K562 (cell line): ENCODE results near the gene HOXA5. TPM values are rescaled to one million over a fixed set of nuclear protein-coding genes. Genes with fewer than 3 reads are reported as not detected.

Experiments
- ATAC-seq: fragments of 200-7000 bp; cut with Tn5 transposase; 3 replicates; pipeline ENCODE4 v1.9.1; 2020; ENCODE audit warnings: moderate library complexity
- BruUV-seq: library from RNA; stranded (reverse); fragments of 400-500 nt; replicated peaks from 2 replicates; lab custom pipeline; 2021; lab: Mats Ljungman, UMichigan
- CTCF ChIA-PET: fragments of 300-600 bp; formaldehyde crosslinking; extraction: SDS; loops from one replicate; lab custom pipeline; 2021; ENCODE audit warnings: low intra/inter-chr PET ratio; lab: Yijun Ruan, JAX
- POLR2A ChIA-PET: fragments of 300-600, 350-650 bp; sonication (Branson Sonifier 250); formaldehyde crosslinking; extraction: SDS; loops from one replicate; lab custom pipeline; 2021; ENCODE audit warnings: antibody characterized with exemption, inconsistent platforms; lab: Yijun Ruan, JAX
- DNase-seq, 4 experiments: peaks; one replicate each; pipeline versions ENCODE4 v3.0.0 to v3.0.0-alpha.2; 2011 to 2018; ENCODE audit warnings: low spot score in 3 of 4, mixed read lengths in 3 of 4; ENCODE audit errors: extremely low read depth in 1 of 4
- FAIRE-seq: peaks from 2 replicates; lab custom pipeline; 2011; peaks lifted over from hg19 to GRCh38; lab: Jason Lieb, UNC
- H2AFZ ChIP-seq: 2 replicates; pipeline ENCODE4 v1.6.0; 2011; ENCODE audit warnings: low read depth, low read length, control low read depth, inconsistent platforms
- H3K27ac ChIP-seq: fragments of 200-600 bp; 3 replicates; pipeline ENCODE4 v1.8.0; 2011; ENCODE audit warnings: low read depth, mild to moderate bottlenecking, control low read depth, inconsistent platforms, low read length, moderate library complexity, mixed read lengths; ENCODE audit errors: extremely low read depth
- H3K27me3 ChIP-seq, 2 experiments: fragments of 300-600 bp in 1 of 2; 2 replicates in 1 of 2; 3 replicates in 1 of 2; pipeline versions ENCODE4 v1.6.0 to v1.8.0; 2011; ENCODE audit warnings: inconsistent platforms in 2 of 2, low read length in 2 of 2, mild to moderate bottlenecking in 1 of 2, mixed read lengths in 1 of 2, moderate library complexity in 1 of 2; ENCODE audit not compliant: control insufficient read depth in 2 of 2, insufficient read depth in 2 of 2
- H3K36me3 ChIP-seq: fragments of 300-600 bp; 3 replicates; pipeline ENCODE4 v1.8.0; 2011; ENCODE audit warnings: mild to moderate bottlenecking, low read length, inconsistent platforms; ENCODE audit not compliant: control insufficient read depth, insufficient read depth
- H3K4me1 ChIP-seq, 2 experiments: fragments of 200-600 bp in 1 of 2; replicated peaks in 1 of 2; 2 replicates in 1 of 2; 3 replicates in 1 of 2; pipeline versions ENCODE4 v1.5.1 to v1.8.0; 2011; ENCODE audit warnings: inconsistent platforms in 2 of 2, low read length in 2 of 2, mild to moderate bottlenecking in 1 of 2, mixed read lengths in 1 of 2, moderate library complexity in 1 of 2; ENCODE audit not compliant: control insufficient read depth in 2 of 2, insufficient read depth in 2 of 2
- H3K4me2 ChIP-seq: 2 replicates; pipeline ENCODE4 v1.6.1; 2011; ENCODE audit warnings: low read length, control low read depth, inconsistent platforms, mixed read lengths; ENCODE audit not compliant: insufficient read depth
- H3K4me3 ChIP-seq: fragments of 200-600 bp; sonication (generic), shearing (Covaris generic); 2 replicates; pipeline ENCODE4 v1.5.1; 2016; ENCODE audit warnings: control low read depth, inconsistent platforms
- H3K79me2 ChIP-seq: fragments of 200-600 bp; 3 replicates; pipeline ENCODE4 v1.8.0; 2011; ENCODE audit warnings: low read length, inconsistent platforms; ENCODE audit not compliant: control insufficient read depth, insufficient read depth
- H3K9ac ChIP-seq, 2 experiments: 2 replicates each; pipeline versions ENCODE4 v1.6.0 to v1.6.1; 2011; ENCODE audit warnings: low read depth in 2 of 2, low read length in 2 of 2, control low read depth in 1 of 2, inconsistent platforms in 1 of 2, mild to moderate bottlenecking in 1 of 2, mixed read lengths in 1 of 2; ENCODE audit not compliant: insufficient read depth in 1 of 2
- H3K9me1 ChIP-seq: one replicate; pipeline ENCODE4 v1.6.0; 2011; ENCODE audit warnings: inconsistent platforms, mild to moderate bottlenecking, low read length, moderate library complexity; ENCODE audit not compliant: control insufficient read depth, insufficient read depth
- H3K9me3 ChIP-seq: replicated peaks from 2 replicates; pipeline ENCODE4 v1.5.1; 2011; ENCODE audit warnings: low read depth, low read length, inconsistent platforms; ENCODE audit not compliant: control insufficient read depth, insufficient read depth
- H4K20me1 ChIP-seq: replicated peaks from 2 replicates; pipeline ENCODE4 v1.6.1; 2011; ENCODE audit warnings: low read length, inconsistent platforms, mixed read lengths; ENCODE audit not compliant: control insufficient read depth, insufficient read depth
- ARHGAP35 ChIP-seq: fragments of 450-650 bp; IDR thresholded peaks from 2 replicates; pipeline ENCODE4 v1.6.1; 2018; ENCODE audit not compliant: partially characterized antibody
- PCBP2 ChIP-seq: fragments of 200-400 bp; formaldehyde crosslinking; IDR thresholded peaks from 2 replicates; pipeline ENCODE4 v1.6.1; 2018; ENCODE audit warnings: low read length, low read depth, mild to moderate bottlenecking, moderate library complexity; ENCODE audit not compliant: poor library complexity, severe bottlenecking
- ZNF134 ChIP-seq: fragments of 250-450 bp; sonication (Bioruptor Pico); conservative IDR thresholded peaks from 2 replicates; pipeline ENCODE4 v1.4.0; 2020
- ZNF583 ChIP-seq: fragments of 250-450 bp; sonication (Bioruptor Pico); IDR thresholded peaks from 2 replicates; pipeline ENCODE4 v1.4.0; 2020
- ZNF79 ChIP-seq: fragments of 250-450 bp; sonication (Bioruptor Pico); IDR thresholded peaks from 2 replicates; pipeline ENCODE4 v1.4.0; 2020; ENCODE audit warnings: low read depth, mild to moderate bottlenecking, moderate library complexity
- WGBS: fragments of 100-300 bp; shearing (Covaris generic); methylation state at CpG from one replicate; pipeline ENCODE4 v1.1.6; 2016; ENCODE audit warnings: low coverage, mixed read lengths; ENCODE audit not compliant: insufficient coverage; ENCODE audit errors: missing lambda C conversion rate; 5-methylcytosine and 5-hydroxymethylcytosine counted together
- in situ Hi-C: fragments of 300-500 bp; cut with MboI; formaldehyde crosslinking; loops from 4 replicates; pipeline ENCODE4 v1.15.0; 2018; ENCODE audit warnings: inconsistent platforms, mixed read lengths
- intact Hi-C: fragments of 100-400 bp; cut with micrococcal nuclease; formaldehyde crosslinking; loops from 2 replicates; pipeline ENCODE4 v1.14.2; 2022
- polyA plus RNA-seq, 8 experiments: library from polyadenylated mRNA; depleted of rRNA in 4 of 8; stranded (reverse) in 5 of 8; unstranded in 3 of 8; fragments of >200 nt; fragmentation: Nextera tagmentation in 2 of 8; fragmentation: Illumina TruSeq in 1 of 8; extraction: Ambion mirVana in 2 of 8; extraction: Trizol in 1 of 8; gene quantifications; 2 replicates each; pipeline versions ENCODE4 v1.2.1 to v1.2.3, GENCODE V29; 2011 to 2014; ENCODE audit warnings: inconsistent platforms in 1 of 8, missing spikeins in 1 of 8
- total RNA-seq, 7 experiments: library from RNA; depleted of rRNA in 6 of 7; stranded (reverse); fragments of >200 nt in 6 of 7; fragmentation: Illumina TruSeq in 2 of 7; extraction: Trizol in 2 of 7; gene quantifications; 2 replicates each; pipeline versions ENCODE4 v1.2.1 to v1.2.3, GENCODE V29; 2011 to 2021; ENCODE audit warnings: low replicate concordance in 1 of 7
- TF ChIP-seq, protein P1 (sequence below): fragments of 150-350 bp; IDR thresholded peaks from 2 replicates; pipeline ENCODE4 v1.6.1; 2014; ENCODE audit warnings: low read depth, mild to moderate bottlenecking, low read length, borderline replicate concordance
- TF ChIP-seq, protein P2 (sequence below): sonication (generic); formaldehyde crosslinking; IDR thresholded peaks from 2 replicates; pipeline ENCODE4 v1.8.0; 2023; ENCODE audit warnings: missing genetic modification reagents, mild to moderate bottlenecking, borderline replicate concordance

The HOXA5 gene
- total and polyA plus RNA-seq, 9 of the 15 experiments (the other 6 are each of a cell fraction or from before 2014, with no cell fraction given) = 0.13 TPM; not detected in 8

DNA sequence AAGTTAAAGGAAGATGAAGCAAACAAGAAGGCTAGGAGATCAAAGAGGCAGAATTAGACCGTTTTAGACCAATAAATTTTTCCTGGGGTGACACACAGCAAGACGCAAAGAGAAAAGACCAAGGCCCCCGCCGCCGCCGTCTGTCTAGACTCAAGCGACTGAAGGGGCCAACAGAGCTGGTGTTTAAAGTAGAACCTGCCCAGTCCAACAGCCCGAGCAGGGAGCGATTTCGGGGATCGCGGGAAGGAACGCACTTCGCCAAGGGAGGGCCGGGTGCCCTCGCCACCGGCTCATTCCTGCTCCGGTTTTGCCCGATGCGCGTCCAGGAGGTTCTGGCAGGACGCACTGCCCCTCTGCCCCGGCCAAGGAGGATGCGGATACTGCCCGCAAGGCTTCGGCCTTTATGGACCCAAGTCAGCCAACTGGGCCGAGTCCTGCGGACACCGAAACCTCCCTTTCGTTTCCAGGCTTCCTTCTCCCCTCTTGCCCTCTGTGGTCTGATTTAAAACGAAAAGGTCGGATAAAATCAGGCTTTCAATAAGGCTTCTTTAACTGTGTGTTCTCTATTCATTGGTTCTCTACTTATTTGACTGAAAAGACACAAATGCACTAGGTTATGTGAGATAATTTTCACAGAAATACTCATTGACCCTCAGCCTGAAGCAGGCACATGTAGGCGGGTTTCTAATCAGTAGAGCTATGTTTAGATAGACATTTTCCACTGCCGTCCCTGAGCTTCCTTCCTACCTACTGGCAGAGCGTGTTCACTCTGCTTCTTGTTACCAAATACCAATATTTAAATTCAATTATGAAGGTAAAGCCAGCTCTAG lies 15.2 kb upstream of the HOXA5 start (continued):
- TF ChIP-seq, protein P1, sequence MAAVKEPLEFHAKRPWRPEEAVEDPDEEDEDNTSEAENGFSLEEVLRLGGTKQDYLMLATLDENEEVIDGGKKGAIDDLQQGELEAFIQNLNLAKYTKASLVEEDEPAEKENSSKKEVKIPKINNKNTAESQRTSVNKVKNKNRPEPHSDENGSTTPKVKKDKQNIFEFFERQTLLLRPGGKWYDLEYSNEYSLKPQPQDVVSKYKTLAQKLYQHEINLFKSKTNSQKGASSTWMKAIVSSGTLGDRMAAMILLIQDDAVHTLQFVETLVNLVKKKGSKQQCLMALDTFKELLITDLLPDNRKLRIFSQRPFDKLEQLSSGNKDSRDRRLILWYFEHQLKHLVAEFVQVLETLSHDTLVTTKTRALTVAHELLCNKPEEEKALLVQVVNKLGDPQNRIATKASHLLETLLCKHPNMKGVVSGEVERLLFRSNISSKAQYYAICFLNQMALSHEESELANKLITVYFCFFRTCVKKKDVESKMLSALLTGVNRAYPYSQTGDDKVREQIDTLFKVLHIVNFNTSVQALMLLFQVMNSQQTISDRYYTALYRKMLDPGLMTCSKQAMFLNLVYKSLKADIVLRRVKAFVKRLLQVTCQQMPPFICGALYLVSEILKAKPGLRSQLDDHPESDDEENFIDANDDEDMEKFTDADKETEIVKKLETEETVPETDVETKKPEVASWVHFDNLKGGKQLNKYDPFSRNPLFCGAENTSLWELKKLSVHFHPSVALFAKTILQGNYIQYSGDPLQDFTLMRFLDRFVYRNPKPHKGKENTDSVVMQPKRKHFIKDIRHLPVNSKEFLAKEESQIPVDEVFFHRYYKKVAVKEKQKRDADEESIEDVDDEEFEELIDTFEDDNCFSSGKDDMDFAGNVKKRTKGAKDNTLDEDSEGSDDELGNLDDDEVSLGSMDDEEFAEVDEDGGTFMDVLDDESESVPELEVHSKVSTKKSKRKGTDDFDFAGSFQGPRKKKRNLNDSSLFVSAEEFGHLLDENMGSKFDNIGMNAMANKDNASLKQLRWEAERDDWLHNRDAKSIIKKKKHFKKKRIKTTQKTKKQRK = no peak
- TF ChIP-seq ZNF79 (CRISPR knock-in tag) (no peak), ARHGAP35 (no peak), ZNF583 (no peak)

DNA sequence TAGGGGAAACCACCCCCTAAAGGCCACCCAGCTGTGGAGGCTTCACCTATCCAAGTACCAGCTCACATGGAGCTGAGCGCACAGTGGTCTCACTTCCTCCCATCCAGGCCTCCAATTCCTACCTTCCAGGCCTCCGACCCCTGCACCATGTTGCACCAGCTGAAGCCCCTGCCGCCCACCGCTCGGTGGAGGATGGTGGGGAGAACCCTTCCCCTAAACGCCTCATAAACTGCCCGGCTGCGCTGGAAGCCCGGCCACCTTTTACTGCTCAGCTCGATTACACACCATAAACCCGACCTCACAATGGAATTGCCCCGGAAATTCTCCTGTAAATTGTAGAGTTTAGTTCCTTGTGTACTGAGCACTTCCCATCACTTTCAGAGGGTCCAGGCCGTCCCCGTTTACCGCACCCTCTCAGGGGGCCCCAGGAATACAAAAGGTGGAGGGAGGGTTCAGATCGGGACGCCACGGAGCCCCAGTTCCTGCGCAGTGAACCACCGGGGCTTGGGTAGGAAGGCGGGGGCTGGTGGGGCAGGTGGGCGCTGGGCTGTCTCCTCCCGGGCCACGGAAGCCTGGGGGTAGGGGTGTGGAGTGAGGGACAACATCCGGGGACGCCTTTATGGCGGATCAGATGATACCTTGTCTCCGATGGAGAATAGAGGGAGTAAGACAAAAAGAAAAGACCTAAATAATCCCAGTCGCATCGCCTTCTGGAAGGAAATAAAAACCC lies 14.4 kb upstream of the HOXA5 start:
- Histone ChIP-seq H3K9me1 (no peaks in the 10 kb centered on the region), H3K9ac (no peak overlapping the region), H3K27ac (no peak overlapping the region), H3K4me3 (no peak overlapping the region), H3K36me3 (no peaks in the 10 kb centered on the region), H3K4me1 (peaks cover 0 to 16% of the 10 kb centered on the region in 2 experiments; a peak in 2 of 5 replicates), H3K79me2 (no peaks in the 10 kb centered on the region), H3K9me3 (no peaks in the 10 kb centered on the region), H4K20me1 (no peaks in the 10 kb centered on the region), H3K27me3 (peaks cover 13 to 78% of the 10 kb centered on the region in 2 experiments; a peak in 3 of 5 replicates), H2AFZ (no peak overlapping the region), H3K4me2 (no peak overlapping the region)
- BruUV-seq = no TSS peak
- in situ Hi-C loops = loop anchor here (25.0 kb wide), 3 partner anchors 646 to 1271 kb away; no protein-coding TSS in a partner anchor
- 9% methylated on average over 28 of the region's 30 CpGs for WGBS
- no peak for DNase-seq
- FAIRE-seq = no peak
- ChIA-PET CTCF (no interaction called here), POLR2A (interaction anchor here (0.6 kb wide), 1 partner anchor 630 kb away, joined by 4 read pairs; no protein-coding TSS in a partner anchor)
- intact Hi-C loops = no loop called here
- ATAC-seq = no peak
- no peak for TF ChIP-seq ZNF134 (CRISPR knock-in tag)
- no peak for TF ChIP-seq PCBP2
- TF ChIP-seq, protein P2, sequence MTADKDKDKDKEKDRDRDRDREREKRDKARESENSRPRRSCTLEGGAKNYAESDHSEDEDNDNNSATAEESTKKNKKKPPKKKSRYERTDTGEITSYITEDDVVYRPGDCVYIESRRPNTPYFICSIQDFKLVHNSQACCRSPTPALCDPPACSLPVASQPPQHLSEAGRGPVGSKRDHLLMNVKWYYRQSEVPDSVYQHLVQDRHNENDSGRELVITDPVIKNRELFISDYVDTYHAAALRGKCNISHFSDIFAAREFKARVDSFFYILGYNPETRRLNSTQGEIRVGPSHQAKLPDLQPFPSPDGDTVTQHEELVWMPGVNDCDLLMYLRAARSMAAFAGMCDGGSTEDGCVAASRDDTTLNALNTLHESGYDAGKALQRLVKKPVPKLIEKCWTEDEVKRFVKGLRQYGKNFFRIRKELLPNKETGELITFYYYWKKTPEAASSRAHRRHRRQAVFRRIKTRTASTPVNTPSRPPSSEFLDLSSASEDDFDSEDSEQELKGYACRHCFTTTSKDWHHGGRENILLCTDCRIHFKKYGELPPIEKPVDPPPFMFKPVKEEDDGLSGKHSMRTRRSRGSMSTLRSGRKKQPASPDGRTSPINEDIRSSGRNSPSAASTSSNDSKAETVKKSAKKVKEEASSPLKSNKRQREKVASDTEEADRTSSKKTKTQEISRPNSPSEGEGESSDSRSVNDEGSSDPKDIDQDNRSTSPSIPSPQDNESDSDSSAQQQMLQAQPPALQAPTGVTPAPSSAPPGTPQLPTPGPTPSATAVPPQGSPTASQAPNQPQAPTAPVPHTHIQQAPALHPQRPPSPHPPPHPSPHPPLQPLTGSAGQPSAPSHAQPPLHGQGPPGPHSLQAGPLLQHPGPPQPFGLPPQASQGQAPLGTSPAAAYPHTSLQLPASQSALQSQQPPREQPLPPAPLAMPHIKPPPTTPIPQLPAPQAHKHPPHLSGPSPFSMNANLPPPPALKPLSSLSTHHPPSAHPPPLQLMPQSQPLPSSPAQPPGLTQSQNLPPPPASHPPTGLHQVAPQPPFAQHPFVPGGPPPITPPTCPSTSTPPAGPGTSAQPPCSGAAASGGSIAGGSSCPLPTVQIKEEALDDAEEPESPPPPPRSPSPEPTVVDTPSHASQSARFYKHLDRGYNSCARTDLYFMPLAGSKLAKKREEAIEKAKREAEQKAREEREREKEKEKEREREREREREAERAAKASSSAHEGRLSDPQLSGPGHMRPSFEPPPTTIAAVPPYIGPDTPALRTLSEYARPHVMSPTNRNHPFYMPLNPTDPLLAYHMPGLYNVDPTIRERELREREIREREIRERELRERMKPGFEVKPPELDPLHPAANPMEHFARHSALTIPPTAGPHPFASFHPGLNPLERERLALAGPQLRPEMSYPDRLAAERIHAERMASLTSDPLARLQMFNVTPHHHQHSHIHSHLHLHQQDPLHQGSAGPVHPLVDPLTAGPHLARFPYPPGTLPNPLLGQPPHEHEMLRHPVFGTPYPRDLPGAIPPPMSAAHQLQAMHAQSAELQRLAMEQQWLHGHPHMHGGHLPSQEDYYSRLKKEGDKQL = no peak
